Superior temporal gyrus (tissue), 1 donor: ENCODE data around the gene CCN2.
"Not testable (repeated sequence)": the region's sequence is repeated elsewhere in the genome, so short reads cannot be mapped to it uniquely, and the experiment has no call there.

ENCODE experiments used
- DNase-seq: peaks from one replicate; pipeline ENCODE4 v3.0.0-alpha.2; 2016; ENCODE audit errors: extremely low spot score

Gene CCN2

DNA sequence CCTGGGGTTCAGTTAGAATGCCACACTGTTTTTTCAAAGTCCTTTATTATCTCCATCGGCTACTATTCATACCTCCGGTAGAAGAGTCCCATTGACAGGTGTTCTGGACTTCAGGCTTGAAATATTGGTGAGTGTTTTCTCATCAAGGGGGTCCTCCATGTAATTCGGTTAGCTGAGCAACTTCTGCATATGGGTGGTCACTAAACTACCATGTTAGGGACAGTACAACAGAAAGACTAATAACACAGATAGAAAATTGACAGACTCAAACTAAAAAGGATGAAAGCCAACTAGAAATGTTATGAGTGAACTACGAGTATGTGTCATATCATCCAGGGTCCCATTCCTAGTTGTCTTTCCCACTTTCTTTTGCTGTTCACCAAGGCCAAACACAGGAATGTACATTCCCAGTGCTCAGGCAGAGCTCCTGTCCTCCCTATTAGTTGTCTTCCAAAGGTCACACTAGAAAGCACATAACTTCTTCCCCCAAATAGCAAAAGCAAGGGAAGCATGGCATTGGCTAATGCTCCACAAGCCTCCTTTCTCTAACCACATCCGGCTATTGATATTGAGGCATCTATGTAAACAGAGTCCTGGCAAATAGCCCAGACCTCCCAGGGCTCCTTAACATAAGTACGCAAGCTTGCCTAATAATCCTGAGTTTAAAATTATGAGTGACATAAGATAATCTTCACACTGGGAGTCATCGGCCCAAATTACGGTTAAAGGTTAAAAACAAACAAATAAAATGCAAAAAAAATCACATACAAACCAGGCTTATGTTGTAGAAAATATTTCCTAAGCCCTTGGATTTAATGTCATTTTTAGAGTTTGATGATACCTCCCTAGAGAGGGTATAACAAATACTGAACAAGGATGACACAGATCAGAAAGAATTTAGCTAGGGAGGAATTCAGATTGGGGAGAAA is 13.2 kb downstream of the CCN2 start:
- DNase-seq, result no peak

DNA sequence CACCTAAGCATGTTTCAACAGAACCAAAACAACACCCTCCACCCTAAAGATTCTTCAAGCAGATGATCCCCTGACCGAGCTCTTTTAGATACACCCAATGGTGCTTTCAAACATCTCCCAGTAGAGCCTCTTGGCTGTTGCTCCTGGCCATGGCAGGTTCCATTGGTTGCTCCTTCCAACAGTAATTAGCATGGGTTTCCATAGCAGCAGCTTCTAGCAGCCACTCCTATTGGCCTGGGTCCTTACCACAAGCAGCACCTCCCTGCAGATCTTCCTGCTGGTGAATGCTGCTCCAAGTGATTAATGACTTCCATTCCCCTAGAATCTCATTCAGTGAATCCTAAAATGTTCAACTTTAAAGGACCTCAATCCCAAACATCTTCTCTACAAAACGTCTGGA is 13.9 kb downstream of the CCN2 start:
- no peak for DNase-seq

DNA sequence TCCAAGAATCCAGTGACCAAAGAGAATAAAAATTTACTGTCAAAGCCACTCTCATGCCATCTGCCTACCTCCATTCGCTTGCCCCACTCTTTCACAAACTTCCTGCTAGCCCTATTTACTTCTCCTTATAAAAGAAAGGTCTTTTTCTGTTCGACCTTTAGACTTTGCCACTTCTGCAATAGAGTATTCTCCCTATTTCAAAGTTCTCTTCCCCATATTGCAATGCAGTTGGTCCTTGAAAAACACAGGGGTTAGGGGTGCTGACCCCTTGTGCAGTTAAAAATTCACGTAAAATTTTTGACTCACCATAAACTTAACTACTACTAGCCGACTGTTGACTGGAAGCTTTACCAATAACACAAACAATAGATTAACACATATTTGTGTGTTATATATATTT is 15.0 kb downstream of the CCN2 start:
- DNase-seq, result no peak

DNA sequence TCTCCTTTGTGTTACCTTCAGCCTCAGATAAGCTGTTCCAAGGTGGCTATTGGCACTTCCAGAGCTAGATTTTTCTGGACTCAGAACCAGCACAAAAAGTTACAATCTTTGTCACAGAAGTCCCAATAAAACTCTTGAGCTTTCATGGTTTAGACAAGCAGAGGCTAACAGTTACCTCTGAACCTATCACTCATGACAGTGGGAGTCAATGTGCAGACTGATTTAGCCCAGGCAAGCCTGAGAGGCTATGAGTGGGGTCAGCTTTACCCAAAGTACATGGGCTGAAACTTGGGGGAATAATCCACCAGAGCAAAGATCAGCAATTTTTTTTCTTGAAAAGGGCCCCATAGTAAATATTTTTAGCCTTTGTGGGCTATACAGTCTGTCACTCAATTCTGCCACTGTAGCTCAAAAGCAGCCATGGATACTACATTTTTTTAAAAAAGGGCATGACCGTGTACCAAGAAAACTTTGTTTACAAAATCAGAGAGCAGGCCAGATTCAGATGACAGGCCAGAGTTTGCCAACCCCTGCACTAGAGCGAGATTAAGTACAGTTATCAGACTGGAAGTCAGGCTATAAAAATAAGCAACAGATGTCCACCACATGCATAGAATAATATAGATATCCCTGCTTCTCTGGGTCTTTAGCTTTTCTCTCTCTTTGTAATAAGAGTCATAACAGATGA is 20.0 kb downstream of the CCN2 start:
- DNase-seq, result no peak

DNA sequence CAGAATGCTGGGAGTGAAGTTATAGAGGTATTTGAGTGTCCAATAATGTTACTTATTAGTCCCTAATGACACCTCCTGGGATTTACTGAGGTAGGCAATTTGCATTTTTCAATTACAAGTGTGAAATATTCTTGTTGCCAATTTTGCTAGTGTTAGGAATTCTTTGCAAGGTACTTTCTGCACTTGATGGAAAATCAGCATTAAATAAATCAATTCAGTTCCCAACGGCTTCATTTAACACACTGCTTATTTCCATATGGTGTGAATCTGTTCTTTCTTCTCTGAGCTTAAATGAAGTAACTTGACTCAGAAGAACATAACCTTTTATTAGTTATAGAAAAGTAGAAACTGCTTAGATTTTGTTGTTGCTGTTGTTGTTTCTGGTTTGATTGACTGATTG is 21.2 kb downstream of the CCN2 start:
- DNase-seq, result no peak

DNA sequence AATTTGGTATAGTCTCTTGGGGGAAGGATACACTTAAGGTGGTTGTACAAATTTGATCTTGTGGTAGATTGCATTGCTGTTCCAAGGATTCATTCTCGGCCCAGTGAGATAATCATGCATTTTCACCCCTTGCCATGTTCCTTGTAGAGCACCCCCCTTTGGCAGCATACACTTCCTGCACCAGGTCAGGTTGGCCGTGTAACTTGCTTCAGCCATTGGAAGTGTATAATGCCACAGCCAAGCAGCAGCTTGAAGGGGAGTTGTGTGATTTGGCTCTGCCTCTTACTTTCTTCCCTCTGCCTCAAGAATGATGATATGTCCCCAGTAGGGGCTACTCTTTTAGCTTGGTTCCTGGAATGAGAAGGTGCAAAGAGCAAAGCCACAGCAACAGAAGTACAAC is 21.9 kb downstream of the CCN2 start:
- no peak for DNase-seq

GRCh38 chr6:131924881-131925474 is 26.2 kb downstream of the CCN2 start:
- peak; percentile 81 for DNase-seq

GRCh38 chr6:131923356-131923755 is 27.8 kb downstream of the CCN2 start:
- peak; percentile 64 for DNase-seq

DNA sequence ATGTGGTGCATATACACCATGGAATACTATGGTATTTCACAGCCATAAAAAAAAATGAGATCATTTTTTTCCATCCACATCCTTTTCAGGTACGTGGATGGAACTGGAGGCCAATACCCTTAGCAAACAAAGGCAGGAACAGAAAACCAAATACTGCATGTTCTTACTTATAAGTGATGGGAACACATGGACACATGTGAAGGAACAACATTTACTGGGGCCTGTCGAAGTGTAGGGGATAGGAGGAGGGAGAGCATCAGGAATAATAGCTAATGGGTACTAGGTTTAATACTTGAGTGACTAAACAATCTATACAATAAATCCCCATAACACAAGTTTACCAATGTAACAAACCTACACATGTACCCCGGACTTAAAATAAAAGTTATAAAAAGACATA is 30.5 kb downstream of the CCN2 start:
- no peak for DNase-seq

- no peak for DNase-seq
These were observed 32.4 kb downstream of the CCN2 start for GRCh38 chr6:131918650-131919355.

DNA sequence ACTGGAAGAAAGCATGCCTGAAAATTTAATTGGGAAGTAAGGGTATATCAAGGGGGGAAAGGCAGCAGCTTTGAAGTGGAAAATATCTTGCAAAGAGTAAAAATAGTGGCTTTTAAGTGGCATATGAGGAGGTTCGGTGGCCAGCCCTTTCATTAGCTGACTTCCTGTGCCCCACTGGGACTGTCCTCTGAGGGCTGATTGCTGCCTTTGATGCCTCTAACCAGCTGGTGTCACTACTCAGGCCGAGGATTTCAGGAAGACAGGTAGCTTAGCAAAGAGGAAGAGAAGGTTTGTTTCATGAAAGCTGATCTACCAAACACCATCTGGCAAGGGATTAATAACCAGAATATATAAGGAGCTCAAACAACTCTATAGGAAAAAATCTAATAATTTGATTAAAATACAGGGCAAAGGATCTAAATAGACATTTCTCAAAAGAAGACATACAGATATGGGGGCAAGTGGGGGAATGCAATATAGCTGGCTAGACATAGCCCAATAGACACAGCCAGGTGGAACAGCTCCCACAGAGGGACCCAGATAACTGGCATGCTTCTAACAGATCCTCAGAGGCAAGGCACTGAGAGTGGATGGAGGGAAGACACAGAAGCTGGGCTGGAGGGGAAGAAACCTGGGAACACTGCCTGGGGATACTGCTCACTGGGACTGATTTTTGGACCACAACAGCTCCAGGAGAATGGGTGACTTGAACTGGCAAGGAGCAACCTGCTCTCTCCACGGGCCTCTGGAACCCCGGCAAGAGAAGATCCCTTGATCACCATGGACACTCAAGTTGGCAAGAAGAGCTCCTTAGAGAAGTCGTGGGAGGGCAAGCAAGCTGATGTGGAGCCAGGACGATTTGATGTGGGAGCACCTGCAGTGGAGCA is 33.2 kb downstream of the CCN2 start:
- DNase-seq, result no peak

DNA sequence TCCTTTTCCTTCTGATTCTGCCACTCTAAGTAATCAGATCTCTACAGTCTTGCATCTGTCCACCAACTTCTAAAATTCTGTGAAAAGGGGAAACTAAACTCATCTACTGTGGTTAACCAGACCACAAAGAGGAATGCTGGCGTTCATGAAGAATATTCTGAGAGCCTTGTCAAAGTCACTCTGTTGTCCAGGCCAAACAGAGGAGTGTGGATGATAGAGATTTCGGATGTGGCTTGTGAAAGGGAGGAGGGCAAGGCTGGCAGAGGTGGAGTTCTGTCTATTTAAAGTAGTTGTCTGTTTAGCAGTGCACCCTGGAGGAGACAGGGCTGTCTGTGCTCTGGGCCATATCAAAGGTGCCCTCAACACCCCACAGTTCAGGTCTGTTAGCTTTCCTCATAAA is 33.9 kb downstream of the CCN2 start:
- no peak for DNase-seq

GRCh38 chr6:131916847-131917246 is 34.3 kb downstream of the CCN2 start:
- no peak for DNase-seq

GRCh38 chr6:131916091-131916796 is 34.9 kb downstream of the CCN2 start:
- DNase-seq, result not testable (repeated sequence)

- DNase-seq, result peak; percentile 92
These were observed 36.0 kb downstream of the CCN2 start for GRCh38 chr6:131914967-131915751.

GRCh38 chr6:131914234-131914633 is 36.9 kb downstream of the CCN2 start:
- no peak for DNase-seq

DNA sequence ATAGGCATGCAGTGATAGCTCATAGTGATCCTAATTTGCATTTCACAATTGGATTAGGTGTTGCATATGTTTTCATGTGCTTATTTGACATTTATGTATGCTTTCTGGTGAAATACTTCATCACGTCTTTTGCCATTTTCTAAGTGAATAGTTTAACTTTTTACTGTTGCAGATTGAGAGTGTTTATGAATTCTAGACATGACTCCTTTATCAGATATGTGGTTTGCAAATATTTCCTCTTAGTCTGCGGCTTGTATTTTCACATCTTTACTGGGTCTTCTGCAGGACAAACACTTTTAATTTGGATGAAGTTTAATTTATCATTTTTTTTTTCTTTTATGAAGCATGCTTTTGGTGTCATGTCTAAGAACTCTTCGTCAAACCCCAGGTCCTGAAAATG is 39.2 kb downstream of the CCN2 start:
- no peak for DNase-seq

DNA sequence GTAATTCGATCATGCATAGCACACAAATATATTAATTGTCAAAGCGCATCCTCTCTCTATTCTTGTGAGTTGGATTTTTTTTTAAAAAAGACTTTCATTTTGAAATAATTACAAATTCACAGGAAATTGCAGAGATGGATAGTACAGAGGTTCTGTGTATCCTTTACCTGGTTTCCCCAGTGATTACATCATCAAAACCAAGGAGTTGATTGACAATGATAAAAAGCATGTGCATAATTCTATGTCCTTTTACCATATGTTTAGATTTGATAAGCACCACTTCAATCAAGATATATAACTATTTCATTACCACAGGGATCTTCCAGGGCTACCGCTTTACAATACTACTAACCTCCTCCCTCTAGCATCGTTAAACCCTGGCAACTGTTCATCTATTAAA is 40.2 kb downstream of the CCN2 start:
- DNase-seq, result no peak

GRCh38 chr6:131910219-131910589 is 41.0 kb downstream of the CCN2 start:
- DNase-seq, result no peak
